NCI-H2029 treated with DMSO at 0.1 percent for 48 hours (cell line): ENCODE measurements around the gene PLA2R1.

ENCODE experiments used
- DNase-seq: peaks from one replicate; lab custom pipeline; 2025; lab: John Stamatoyannopoulos, UW

PLA2R1 gene

GRCh38 chr2:160062292-160063005 is at the start of gene PLA2R1:
Gene PLA2R1 (minus strand): TSS chr2:160062615. CDS start chr2:160062403, 212 bp downstream.
- no peak for DNase-seq

- no peak for DNase-seq
Measured at GRCh38 chr2:160110674-160111239, 48.3 kb upstream of the PLA2R1 start.

- peak; percentile 71 for DNase-seq
Measured at GRCh38 chr2:160109939-160110673, 47.7 kb upstream of the PLA2R1 start.

- no peak for DNase-seq
Measured at GRCh38 chr2:160109243-160109642, 46.8 kb upstream of the PLA2R1 start.

- no peak for DNase-seq
Measured at GRCh38 chr2:160108646-160109045, 46.2 kb upstream of the PLA2R1 start.

- DNase-seq = no peak
Measured at GRCh38 chr2:160105366-160105765, 43.0 kb upstream of the PLA2R1 start.

GRCh38 chr2:160104115-160104514 is 41.7 kb upstream of the PLA2R1 start:
- no peak for DNase-seq

- no peak for DNase-seq
Measured at GRCh38 chr2:160097326-160097725, 34.9 kb upstream of the PLA2R1 start.

GRCh38 chr2:160096409-160096808 is 34.0 kb upstream of the PLA2R1 start:
- no peak for DNase-seq

- DNase-seq = no peak
Measured at GRCh38 chr2:160092445-160092844, 30.0 kb upstream of the PLA2R1 start.

- DNase-seq = no peak
Measured at GRCh38 chr2:160091381-160091780, 29.0 kb upstream of the PLA2R1 start.

GRCh38 chr2:160087854-160088745 is 25.7 kb upstream of the PLA2R1 start:
- no peak for DNase-seq

- DNase-seq = no peak
Measured at GRCh38 chr2:160085662-160086061, 23.2 kb upstream of the PLA2R1 start.

- DNase-seq = no peak
Measured at GRCh38 chr2:160077912-160078810, 15.7 kb upstream of the PLA2R1 start.

- DNase-seq = no peak
Measured at GRCh38 chr2:160076914-160077313, 14.5 kb upstream of the PLA2R1 start.

GRCh38 chr2:160076241-160076640 is 13.8 kb upstream of the PLA2R1 start:
- peak; percentile 33 for DNase-seq

GRCh38 chr2:160075171-160075570 is 12.8 kb upstream of the PLA2R1 start:
- DNase-seq = no peak

GRCh38 chr2:160073284-160073888 is 11.0 kb upstream of the PLA2R1 start:
- DNase-seq = no peak

GRCh38 chr2:160068906-160069305 is 6.5 kb upstream of the PLA2R1 start:
- no peak for DNase-seq

- DNase-seq = no peak
Measured at GRCh38 chr2:160064916-160065315, 2.5 kb upstream of the PLA2R1 start.
